ENCODE data around the gene NEMP1.

NEMP1 gene

GRCh38 chr12:57099766-57100165, 21.2 kb upstream of the NEMP1 start:
- WGBS: 77% methylated on average over 12 of the region's 12 CpGs
- Histone ChIP-seq H3K27me3 (ENCODE audit: control insufficient read depth in 1 of 2, insufficient read depth in 1 of 2, low read length in 2 of 2) (no peaks in the 10 kb centered on the region), H2BK5ac (ENCODE audit: low read depth, low read length, poor library complexity, severe bottlenecking) (no peak overlapping the region), H3K4me3 (ENCODE audit: insufficient read depth in 1 of 2, low read depth in 1 of 2, low read length in 2 of 2) (no peak overlapping the region), H3K9ac (ENCODE audit: low read length) (peak overlapping the region; percentile 23), H3K23ac (ENCODE audit: low read length in 2 of 2) (no peak overlapping the region), H3K18ac (ENCODE audit: low read depth in 1 of 2, low read length in 2 of 2) (no peak overlapping the region), H2BK15ac (ENCODE audit: low read depth, poor library complexity, severe bottlenecking) (no peak overlapping the region), H3K4me1 (ENCODE audit: control insufficient read depth, insufficient read depth, low read depth, low read length) (peaks cover 15% of the 10 kb centered on the region), H3K14ac (ENCODE audit: low read length in 2 of 2) (no peak overlapping the region), H3K27ac (ENCODE audit: low read length, poor library complexity, severe bottlenecking) (no peak overlapping the region), H3K79me1 (replicated peaks; ENCODE audit: low read length, poor library complexity, severe bottlenecking) (peaks cover 6% of the 10 kb centered on the region), H3K4ac (ENCODE audit: low read depth in 1 of 2, low read length in 2 of 2) (no peak overlapping the region), H2AFZ (ENCODE audit: low read depth, low read length) (no peak overlapping the region), H3K9me3 (ENCODE audit: control insufficient read depth, low read length) (no peaks in the 10 kb centered on the region), H2BK12ac (ENCODE audit: low read length in 2 of 2) (peak overlapping the region in 1 of 2 experiments; percentile 23), H3K4me2 (ENCODE audit: low read length, poor library complexity, severe bottlenecking) (no peak overlapping the region), H2BK120ac (ENCODE audit: low read depth, low read length) (no peak overlapping the region), H2AK5ac (ENCODE audit: low read length, severe bottlenecking) (no peak overlapping the region), H3K36me3 (ENCODE audit: control insufficient read depth in 1 of 2, insufficient read depth in 2 of 2, low read depth in 1 of 2, low read length in 2 of 2) (peaks cover 58 to 83% of the 10 kb centered on the region in 2 experiments), H4K8ac (ENCODE audit: low read length) (no peak overlapping the region), H4K91ac (ENCODE audit: low read length) (no peak overlapping the region)
- no peak for DNase-seq

- no peak overlapping the region for H2BK120ac ChIP-seq (ENCODE audit: low read depth, low read length)
- no peak overlapping the region for H2AK5ac ChIP-seq (ENCODE audit: low read length, severe bottlenecking)
- H3K27ac ChIP-seq (ENCODE audit: low read length, poor library complexity, severe bottlenecking): no peak overlapping the region
- peaks cover 58 to 83% of the 10 kb centered on the region in 2 experiments for H3K36me3 ChIP-seq (ENCODE audit: control insufficient read depth in 1 of 2, insufficient read depth in 2 of 2, low read depth in 1 of 2, low read length in 2 of 2)
- H4K91ac ChIP-seq (ENCODE audit: low read length): no peak overlapping the region
- no peak overlapping the region for H2BK15ac ChIP-seq (ENCODE audit: low read depth, poor library complexity, severe bottlenecking)
- no peak overlapping the region for H2BK12ac ChIP-seq (ENCODE audit: low read length in 2 of 2)
- H3K4me1 ChIP-seq (ENCODE audit: control insufficient read depth, insufficient read depth, low read depth, low read length): peaks cover 17% of the 10 kb centered on the region
- no peak for DNase-seq
- H2AFZ ChIP-seq (ENCODE audit: low read depth, low read length): no peak overlapping the region
- H3K14ac ChIP-seq (ENCODE audit: low read length in 2 of 2): no peak overlapping the region
- H3K4me2 ChIP-seq (ENCODE audit: low read length, poor library complexity, severe bottlenecking): no peak overlapping the region
- H3K9ac ChIP-seq (ENCODE audit: low read length): peak overlapping the region; percentile 1
- H3K23ac ChIP-seq (ENCODE audit: low read length in 2 of 2): no peak overlapping the region
- H2BK5ac ChIP-seq (ENCODE audit: low read depth, low read length, poor library complexity, severe bottlenecking): no peak overlapping the region
- no peak overlapping the region for H3K18ac ChIP-seq (ENCODE audit: low read depth in 1 of 2, low read length in 2 of 2)
- no peak overlapping the region for H3K4ac ChIP-seq (ENCODE audit: low read depth in 1 of 2, low read length in 2 of 2)
- no peak overlapping the region for H3K4me3 ChIP-seq (ENCODE audit: insufficient read depth in 1 of 2, low read depth in 1 of 2, low read length in 2 of 2)
- no peaks in the 10 kb centered on the region for H3K27me3 ChIP-seq (ENCODE audit: control insufficient read depth in 1 of 2, insufficient read depth in 1 of 2, low read length in 2 of 2)
- 93% methylated on average over 5 of the region's 11 CpGs for WGBS
- peaks cover 7% of the 10 kb centered on the region for H3K79me1 ChIP-seq (replicated peaks; ENCODE audit: low read length, poor library complexity, severe bottlenecking)
- no peak overlapping the region for H4K8ac ChIP-seq (ENCODE audit: low read length)
- H3K9me3 ChIP-seq (ENCODE audit: control insufficient read depth, low read length): no peaks in the 10 kb centered on the region
Observed at GRCh38 chr12:57099047-57099714, 20.6 kb upstream of the NEMP1 start.

- Histone ChIP-seq H2AFZ (ENCODE audit: low read depth, low read length) (no peak overlapping the region), H3K4ac (ENCODE audit: low read depth in 1 of 2, low read length in 2 of 2) (no peak overlapping the region), H4K8ac (ENCODE audit: low read length) (no peak overlapping the region), H3K9ac (ENCODE audit: low read length) (peak overlapping the region; percentile 1), H3K18ac (ENCODE audit: low read depth in 1 of 2, low read length in 2 of 2) (no peak overlapping the region), H2BK5ac (ENCODE audit: low read depth, low read length, poor library complexity, severe bottlenecking) (no peak overlapping the region), H3K36me3 (ENCODE audit: control insufficient read depth in 1 of 2, insufficient read depth in 2 of 2, low read depth in 1 of 2, low read length in 2 of 2) (peaks cover 60 to 81% of the 10 kb centered on the region in 2 experiments), H3K27ac (ENCODE audit: low read length, poor library complexity, severe bottlenecking) (no peak overlapping the region), H2BK12ac (ENCODE audit: low read length in 2 of 2) (no peak overlapping the region), H3K4me2 (ENCODE audit: low read length, poor library complexity, severe bottlenecking) (no peak overlapping the region), H2AK5ac (ENCODE audit: low read length, severe bottlenecking) (no peak overlapping the region), H3K23ac (ENCODE audit: low read length in 2 of 2) (no peak overlapping the region), H3K14ac (ENCODE audit: low read length in 2 of 2) (no peak overlapping the region), H2BK15ac (ENCODE audit: low read depth, poor library complexity, severe bottlenecking) (no peak overlapping the region), H3K4me3 (ENCODE audit: insufficient read depth in 1 of 2, low read depth in 1 of 2, low read length in 2 of 2) (no peak overlapping the region), H3K4me1 (ENCODE audit: control insufficient read depth, insufficient read depth, low read depth, low read length) (peaks cover 21% of the 10 kb centered on the region), H4K91ac (ENCODE audit: low read length) (no peak overlapping the region), H3K9me3 (ENCODE audit: control insufficient read depth, low read length) (no peaks in the 10 kb centered on the region), H2BK120ac (ENCODE audit: low read depth, low read length) (no peak overlapping the region), H3K79me1 (replicated peaks; ENCODE audit: low read length, poor library complexity, severe bottlenecking) (peaks cover 9% of the 10 kb centered on the region), H3K27me3 (ENCODE audit: control insufficient read depth in 1 of 2, insufficient read depth in 1 of 2, low read length in 2 of 2) (no peaks in the 10 kb centered on the region)
- WGBS: no CpG with 5 or more reads among the region's 1 CpG
- DNase-seq: no peak
Observed at GRCh38 chr12:57098546-57098945, 20.0 kb upstream of the NEMP1 start.

GRCh38 chr12:57097554-57097835, 18.9 kb upstream of the NEMP1 start:
- Histone ChIP-seq H2BK5ac (ENCODE audit: low read depth, low read length, poor library complexity, severe bottlenecking) (no peak overlapping the region), H3K4me2 (ENCODE audit: low read length, poor library complexity, severe bottlenecking) (no peak overlapping the region), H3K79me1 (replicated peaks; ENCODE audit: low read length, poor library complexity, severe bottlenecking) (peaks cover 13% of the 10 kb centered on the region), H3K27me3 (ENCODE audit: control insufficient read depth in 1 of 2, insufficient read depth in 1 of 2, low read length in 2 of 2) (no peaks in the 10 kb centered on the region), H3K36me3 (ENCODE audit: control insufficient read depth in 1 of 2, insufficient read depth in 2 of 2, low read depth in 1 of 2, low read length in 2 of 2) (peaks cover 69 to 87% of the 10 kb centered on the region in 2 experiments), H2BK15ac (ENCODE audit: low read depth, poor library complexity, severe bottlenecking) (no peak overlapping the region), H3K9me3 (ENCODE audit: control insufficient read depth, low read length) (no peaks in the 10 kb centered on the region), H3K23ac (ENCODE audit: low read length in 2 of 2) (no peak overlapping the region), H3K27ac (ENCODE audit: low read length, poor library complexity, severe bottlenecking) (no peak overlapping the region), H2AK5ac (ENCODE audit: low read length, severe bottlenecking) (no peak overlapping the region), H3K9ac (ENCODE audit: low read length) (peak overlapping the region; percentile 37), H3K4me1 (ENCODE audit: control insufficient read depth, insufficient read depth, low read depth, low read length) (peaks cover 26% of the 10 kb centered on the region), H4K91ac (ENCODE audit: low read length) (no peak overlapping the region), H2BK12ac (ENCODE audit: low read length in 2 of 2) (no peak overlapping the region), H3K4ac (ENCODE audit: low read depth in 1 of 2, low read length in 2 of 2) (no peak overlapping the region), H2AFZ (ENCODE audit: low read depth, low read length) (no peak overlapping the region), H3K14ac (ENCODE audit: low read length in 2 of 2) (no peak overlapping the region), H3K4me3 (ENCODE audit: insufficient read depth in 1 of 2, low read depth in 1 of 2, low read length in 2 of 2) (no peak overlapping the region), H2BK120ac (ENCODE audit: low read depth, low read length) (no peak overlapping the region), H3K18ac (ENCODE audit: low read depth in 1 of 2, low read length in 2 of 2) (no peak overlapping the region), H4K8ac (ENCODE audit: low read length) (no peak overlapping the region)
- DNase-seq: no peak
- WGBS: 88% methylated on average over 8 of the region's 8 CpGs

All from mesenchymal stem cell (in vitro differentiated cells and primary cell).